GM19099 (cell line): ENCODE measurements around the gene IL17RA.

ENCODE experiments used
- POLR2A ChIP-seq: IDR thresholded peaks from 3 replicates; pipeline ENCODE4 v1.6.1; 2011; ENCODE audit warnings: low read depth; ENCODE audit not compliant: insufficient read length; ENCODE audit errors: extremely low read depth

IL17RA gene

DNA sequence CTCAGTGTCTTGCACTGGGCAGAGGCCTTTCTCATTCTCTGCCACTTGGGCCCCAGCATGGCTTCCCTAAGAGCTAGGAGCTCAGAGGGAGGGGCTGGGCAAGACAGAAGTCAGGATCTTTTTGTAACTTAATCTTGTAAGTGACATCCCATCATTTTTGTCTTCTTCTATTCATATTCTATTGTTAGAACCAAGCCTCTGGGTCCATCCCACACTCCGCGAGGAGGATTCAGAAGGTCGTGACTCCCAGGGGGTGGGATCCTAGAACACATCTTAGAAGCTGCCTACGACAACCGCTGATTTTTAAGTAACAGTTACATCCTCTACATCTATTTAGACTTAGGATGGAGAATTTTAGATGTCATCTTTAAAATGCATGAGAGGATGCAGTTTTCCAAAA is 1.5 kb upstream of the IL17RA start:
- TF ChIP-seq POLR2A = no peak

DNA sequence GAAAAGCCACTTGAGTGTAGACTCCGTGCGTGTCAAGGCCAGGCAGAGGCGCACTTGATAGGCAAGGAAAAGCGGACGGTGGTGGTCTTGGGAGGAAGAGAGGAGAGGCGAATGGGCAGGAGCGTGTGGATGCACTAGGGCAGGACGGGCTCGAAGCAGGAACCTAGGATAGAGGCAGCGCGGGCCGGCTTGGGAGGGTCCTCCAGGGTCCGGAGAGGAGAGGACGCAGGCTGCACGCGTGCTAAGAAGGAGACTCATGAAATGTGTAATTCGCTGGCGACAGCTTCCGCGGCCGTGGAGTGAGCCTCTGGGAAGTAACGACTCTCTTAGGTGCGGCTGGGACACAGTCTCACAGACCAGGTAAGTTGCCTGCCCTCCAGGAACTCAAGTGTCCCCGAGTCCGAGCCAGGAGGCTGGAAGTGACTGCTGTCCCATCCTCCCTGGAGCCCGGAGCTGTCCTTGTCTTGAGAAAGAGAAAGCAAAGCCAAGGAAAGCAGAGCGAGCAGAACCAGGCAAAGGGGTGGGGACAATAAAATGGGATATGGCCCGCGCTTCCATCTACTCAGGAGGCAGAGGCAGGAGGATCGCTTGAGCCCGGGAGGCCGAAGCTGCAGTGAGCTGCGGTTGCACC is 874 bp upstream of the IL17RA start:
- TF ChIP-seq POLR2A = no peak

DNA sequence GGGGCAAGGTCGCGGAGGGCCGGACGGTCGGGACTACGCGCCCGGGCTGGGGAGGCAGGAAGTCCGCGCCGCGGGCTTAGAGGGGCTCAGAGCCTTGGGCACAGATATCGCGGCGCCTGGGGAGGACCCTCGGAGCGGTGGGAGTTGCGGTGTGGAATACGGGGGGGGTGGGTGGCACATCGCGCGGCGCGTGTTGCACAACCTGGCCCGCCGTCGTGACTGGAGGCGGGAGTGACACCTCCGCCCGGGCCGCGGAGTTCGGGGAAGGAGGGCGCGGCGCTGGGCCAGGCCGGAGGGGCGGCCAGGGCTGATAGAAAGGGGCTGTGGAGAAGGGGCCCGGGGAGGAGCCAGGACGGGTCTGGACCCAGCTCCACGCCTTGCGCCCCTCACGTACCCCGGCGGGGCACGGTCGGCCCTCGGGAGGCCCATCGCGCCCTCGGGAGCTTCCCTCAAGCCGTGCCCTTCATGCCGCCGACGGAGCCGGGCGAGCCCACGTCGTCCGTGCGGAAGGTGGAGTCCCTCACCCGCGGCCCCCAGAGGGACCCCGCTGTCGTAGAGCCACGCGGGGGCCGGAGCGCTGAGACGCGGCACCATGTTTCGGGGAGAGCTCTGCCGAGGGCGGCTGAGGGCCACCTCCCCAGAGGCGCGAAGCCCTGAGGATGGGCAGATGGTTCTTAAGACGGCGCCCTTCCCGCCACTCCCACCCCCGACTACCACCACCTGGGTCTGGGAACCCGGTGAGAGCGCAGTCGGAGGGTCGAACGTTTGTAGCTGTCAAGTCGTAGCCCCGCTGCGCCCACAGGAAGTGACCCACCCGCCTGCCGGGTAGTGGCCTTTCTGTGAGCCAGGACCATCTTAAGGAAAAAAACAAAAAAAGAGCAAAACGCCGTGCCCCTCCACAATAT is 729 bp downstream of the IL17RA start:
- no peak for TF ChIP-seq POLR2A

GRCh38 chr22:17086296-17086695 is 1.5 kb downstream of the IL17RA start:
- no peak for TF ChIP-seq POLR2A

DNA sequence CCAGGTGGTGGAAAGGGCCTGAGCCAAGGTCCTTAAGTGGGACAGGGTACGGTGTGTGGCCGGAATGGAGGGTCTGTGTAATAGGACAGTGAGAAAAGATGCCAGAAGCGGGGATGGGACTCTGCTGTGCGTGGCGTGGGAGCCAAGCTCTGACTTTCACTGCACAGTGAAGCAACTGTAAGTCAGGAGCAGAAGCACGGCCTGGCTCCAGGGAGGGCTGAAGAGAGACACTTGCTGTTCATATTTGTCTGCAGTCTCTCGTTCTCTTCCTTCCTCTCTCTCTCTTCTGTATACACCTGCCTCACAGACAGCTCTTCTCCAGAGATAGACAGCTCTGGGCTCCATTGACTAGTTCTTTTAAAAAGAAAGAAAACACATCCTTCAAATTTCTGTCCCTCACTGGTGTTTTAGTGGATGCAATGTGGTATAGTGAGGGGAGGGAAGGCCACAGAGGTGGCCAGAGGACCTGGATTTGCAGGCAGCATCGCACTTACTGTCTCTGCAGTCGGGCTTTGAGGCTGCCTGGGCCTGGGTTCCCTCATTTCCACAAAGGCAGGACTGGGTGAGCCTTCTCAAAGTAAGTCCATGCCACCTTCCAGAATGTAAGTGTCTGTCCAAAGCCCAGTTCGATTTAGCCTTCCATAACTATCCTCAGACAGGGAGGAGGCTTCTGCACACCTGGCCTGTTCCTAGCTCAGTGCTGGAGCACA is 2.1 kb downstream of the IL17RA start:
- TF ChIP-seq POLR2A = no peak

DNA sequence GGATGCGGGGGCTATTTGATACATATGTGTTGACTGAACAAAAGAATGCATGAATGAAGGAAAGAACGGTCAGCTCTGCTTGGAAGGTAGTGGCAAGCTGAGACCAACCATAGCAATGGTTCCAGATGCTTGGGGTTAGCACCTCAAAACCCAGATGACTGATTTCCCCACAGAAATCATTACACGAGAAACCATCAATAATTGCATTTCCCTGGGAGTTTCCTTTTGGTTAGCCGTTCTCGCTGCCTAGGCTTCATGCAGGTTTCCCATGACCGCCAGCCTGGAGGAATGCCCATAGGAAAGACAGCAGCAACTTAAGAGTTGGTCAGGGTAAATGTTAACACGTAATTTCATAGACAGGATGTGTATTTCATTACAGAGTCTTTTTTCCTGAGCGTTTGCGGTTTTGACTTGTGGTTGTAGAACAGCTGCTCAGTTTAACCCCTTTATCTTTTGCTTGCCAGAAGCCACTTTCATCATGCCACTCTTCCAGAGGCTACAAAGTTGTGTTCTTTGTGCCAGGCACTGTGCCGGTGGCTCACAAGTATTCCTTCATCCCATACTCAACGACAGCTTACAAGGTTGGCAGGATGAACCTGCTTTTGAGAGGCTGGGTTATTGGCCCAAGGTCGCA is 2.8 kb downstream of the IL17RA start:
- TF ChIP-seq POLR2A = no peak

GRCh38 chr22:17090550-17090949 is 5.8 kb downstream of the IL17RA start:
- TF ChIP-seq POLR2A = no peak

DNA sequence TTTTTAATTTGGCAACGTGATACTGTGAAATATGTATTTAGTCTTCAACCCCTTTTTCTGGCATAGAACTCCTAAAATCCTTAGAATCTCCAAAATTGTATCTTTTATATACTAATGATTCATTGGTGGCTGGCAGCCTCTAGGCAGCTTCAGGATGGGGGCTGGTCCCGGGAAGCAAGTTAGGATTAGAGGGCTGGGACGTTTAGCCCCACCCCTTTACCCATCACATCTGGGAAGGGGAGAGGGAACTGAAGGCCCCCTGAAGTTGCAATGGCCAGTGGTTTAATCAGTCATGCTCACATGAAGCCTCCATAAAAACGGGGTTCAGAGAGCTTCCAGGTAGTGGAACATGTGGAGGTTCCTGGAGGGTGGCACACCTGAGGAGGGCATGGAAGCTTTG is 7.1 kb downstream of the IL17RA start:
- TF ChIP-seq POLR2A = no peak

- no peak for TF ChIP-seq POLR2A
Observed at GRCh38 chr22:17093081-17093480, 8.3 kb downstream of the IL17RA start.

DNA sequence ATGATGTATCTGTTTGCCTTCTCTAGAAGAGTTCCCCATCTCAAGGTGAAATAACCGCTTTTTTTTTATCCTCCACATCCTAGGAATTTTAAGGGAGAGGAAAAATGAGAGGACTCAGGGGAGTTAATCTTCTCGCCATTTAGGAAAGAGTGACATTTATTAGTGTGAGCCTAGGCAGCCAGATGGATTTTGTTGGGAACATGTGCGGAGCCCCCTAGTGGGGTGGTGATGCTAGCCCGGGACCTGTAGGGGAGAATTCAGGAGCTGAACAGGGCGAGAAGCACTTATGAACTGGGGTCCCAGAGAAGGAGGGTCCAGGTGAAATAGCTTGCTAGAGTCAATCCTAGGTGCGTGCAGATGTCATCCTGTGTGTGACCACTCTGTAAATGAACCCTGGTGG is 10.7 kb downstream of the IL17RA start:
- no peak for TF ChIP-seq POLR2A

DNA sequence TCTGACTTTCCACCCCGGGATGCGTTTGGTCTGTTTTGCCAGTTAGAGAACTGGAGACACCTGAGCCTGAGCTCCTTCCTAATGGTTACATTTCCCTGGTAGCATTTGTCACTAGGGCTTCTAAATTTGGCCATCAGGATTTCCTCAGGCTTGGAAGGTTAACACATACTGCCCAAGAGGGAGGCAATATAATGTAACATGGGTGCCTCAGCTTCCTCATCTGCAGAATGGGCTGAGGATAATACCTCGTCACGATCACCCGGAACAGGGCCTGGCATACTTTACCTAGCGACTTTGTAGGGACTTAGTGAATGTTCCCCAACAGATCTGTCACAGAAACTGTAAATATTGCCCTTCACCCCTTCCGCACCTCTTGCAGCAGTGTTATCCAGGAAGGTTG is 11.3 kb downstream of the IL17RA start:
- no peak for TF ChIP-seq POLR2A

GRCh38 chr22:17097062-17097461 is 12.3 kb downstream of the IL17RA start:
- TF ChIP-seq POLR2A = no peak

- no peak for TF ChIP-seq POLR2A
Observed at GRCh38 chr22:17097701-17098100, 12.9 kb downstream of the IL17RA start.

GRCh38 chr22:17098379-17098819 is 13.6 kb downstream of the IL17RA start:
- no peak for TF ChIP-seq POLR2A

- no peak for TF ChIP-seq POLR2A
Observed at GRCh38 chr22:17100621-17101020, 15.8 kb downstream of the IL17RA start.
